ENCODE measurements around the gene CTBS.

CTBS gene

DNA sequence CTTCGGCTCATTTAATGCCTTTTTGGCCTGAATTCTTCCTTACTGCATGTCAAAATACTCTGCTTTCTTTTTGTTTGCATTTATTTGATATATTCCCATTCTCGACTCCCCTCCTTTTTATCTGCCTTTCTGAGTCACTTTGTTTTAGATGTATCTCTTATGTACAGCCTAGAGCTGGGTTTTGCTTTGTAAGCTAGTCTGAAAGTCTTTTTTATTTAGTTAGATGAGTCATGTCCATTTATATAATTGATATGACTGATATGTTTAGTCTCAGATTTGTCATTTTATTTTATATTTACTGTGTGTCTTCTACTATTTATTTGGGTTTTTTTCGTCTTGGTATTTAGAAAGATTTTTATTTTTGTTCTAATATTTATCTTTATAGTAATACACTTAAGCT, 34.3 kb downstream of the CTBS start:
- no peak overlapping the region for H3K4me3 ChIP-seq (ENCODE audit: low read depth, low read length)
- DNase-seq (ENCODE audit: low read depth) = no peak
- no peak for TF ChIP-seq MYC (IDR thresholded peaks at IDR 0.05; ENCODE audit: low read depth, low read length)
- TF ChIP-seq, protein P1, sequence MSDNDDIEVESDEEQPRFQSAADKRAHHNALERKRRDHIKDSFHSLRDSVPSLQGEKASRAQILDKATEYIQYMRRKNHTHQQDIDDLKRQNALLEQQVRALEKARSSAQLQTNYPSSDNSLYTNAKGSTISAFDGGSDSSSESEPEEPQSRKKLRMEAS (IDR thresholded peaks at IDR 0.05; ENCODE audit: low read depth, low read length) = no peak
- TF ChIP-seq, protein P2, sequence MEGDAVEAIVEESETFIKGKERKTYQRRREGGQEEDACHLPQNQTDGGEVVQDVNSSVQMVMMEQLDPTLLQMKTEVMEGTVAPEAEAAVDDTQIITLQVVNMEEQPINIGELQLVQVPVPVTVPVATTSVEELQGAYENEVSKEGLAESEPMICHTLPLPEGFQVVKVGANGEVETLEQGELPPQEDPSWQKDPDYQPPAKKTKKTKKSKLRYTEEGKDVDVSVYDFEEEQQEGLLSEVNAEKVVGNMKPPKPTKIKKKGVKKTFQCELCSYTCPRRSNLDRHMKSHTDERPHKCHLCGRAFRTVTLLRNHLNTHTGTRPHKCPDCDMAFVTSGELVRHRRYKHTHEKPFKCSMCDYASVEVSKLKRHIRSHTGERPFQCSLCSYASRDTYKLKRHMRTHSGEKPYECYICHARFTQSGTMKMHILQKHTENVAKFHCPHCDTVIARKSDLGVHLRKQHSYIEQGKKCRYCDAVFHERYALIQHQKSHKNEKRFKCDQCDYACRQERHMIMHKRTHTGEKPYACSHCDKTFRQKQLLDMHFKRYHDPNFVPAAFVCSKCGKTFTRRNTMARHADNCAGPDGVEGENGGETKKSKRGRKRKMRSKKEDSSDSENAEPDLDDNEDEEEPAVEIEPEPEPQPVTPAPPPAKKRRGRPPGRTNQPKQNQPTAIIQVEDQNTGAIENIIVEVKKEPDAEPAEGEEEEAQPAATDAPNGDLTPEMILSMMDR (IDR thresholded peaks at IDR 0.05; ENCODE audit: low read depth, low read length) = no peak
- TF ChIP-seq POLR2A (IDR thresholded peaks at IDR 0.05; ENCODE audit: extremely low read depth, insufficient read length) = no peak

DNA sequence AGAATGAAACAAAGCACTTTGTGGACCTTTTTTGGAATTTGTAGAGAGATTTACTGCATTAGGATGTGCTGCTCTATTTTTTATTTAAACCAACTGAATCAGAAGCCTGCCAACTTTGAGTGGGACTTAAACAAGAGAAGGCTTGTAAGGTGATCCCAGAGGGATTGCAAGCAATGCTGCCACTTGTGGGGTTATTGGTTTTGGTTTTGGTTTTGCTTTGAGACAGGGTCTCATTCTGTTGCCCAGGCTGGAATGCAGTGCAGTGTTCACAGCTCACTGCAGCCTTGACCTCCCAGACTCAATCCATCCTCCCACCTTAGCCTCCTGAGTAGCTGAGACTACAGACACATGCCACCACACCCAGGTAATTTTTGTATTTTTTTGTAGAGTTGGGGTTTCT, 35.6 kb downstream of the CTBS start:
- TF ChIP-seq POLR2A (IDR thresholded peaks at IDR 0.05; ENCODE audit: extremely low read depth, insufficient read length) (no peak), MYC (IDR thresholded peaks at IDR 0.05; ENCODE audit: low read depth, low read length) (no peak)
- TF ChIP-seq, protein P1 (IDR thresholded peaks at IDR 0.05; ENCODE audit: low read depth, low read length) = no peak
- TF ChIP-seq, protein P2 (IDR thresholded peaks at IDR 0.05; ENCODE audit: low read depth, low read length) = no peak
- no peak overlapping the region for H3K4me3 ChIP-seq (ENCODE audit: low read depth, low read length)
- no peak for DNase-seq (ENCODE audit: low read depth)

DNA sequence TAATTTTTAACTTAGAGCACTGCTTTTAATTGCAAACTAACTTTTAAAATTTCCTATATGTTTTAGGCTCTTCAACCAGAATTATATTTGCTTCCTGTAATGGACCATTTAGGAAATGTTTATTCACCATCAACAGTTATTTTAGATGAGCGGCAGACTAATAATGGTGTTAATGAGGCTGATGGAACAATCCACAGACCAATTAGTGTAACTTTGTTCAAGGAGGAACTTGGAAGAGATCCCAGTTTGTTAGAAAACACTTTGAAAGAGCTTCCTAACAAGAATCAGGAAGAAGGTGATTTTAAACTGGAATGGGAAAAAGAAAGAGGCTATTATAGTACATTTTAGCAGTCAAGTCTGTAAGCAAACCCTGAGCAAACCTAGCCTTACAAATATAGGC, 48.5 kb downstream of the CTBS start:
- TF ChIP-seq, protein P1 (IDR thresholded peaks at IDR 0.05; ENCODE audit: low read depth, low read length) = no peak
- no peak for TF ChIP-seq MYC (IDR thresholded peaks at IDR 0.05; ENCODE audit: low read depth, low read length)
- TF ChIP-seq POLR2A (IDR thresholded peaks at IDR 0.05; ENCODE audit: extremely low read depth, insufficient read length) = no peak
- TF ChIP-seq, protein P2 (IDR thresholded peaks at IDR 0.05; ENCODE audit: low read depth, low read length) = no peak
- no peak overlapping the region for H3K4me3 ChIP-seq (ENCODE audit: low read depth, low read length)
- no peak for DNase-seq (ENCODE audit: low read depth)

DNA sequence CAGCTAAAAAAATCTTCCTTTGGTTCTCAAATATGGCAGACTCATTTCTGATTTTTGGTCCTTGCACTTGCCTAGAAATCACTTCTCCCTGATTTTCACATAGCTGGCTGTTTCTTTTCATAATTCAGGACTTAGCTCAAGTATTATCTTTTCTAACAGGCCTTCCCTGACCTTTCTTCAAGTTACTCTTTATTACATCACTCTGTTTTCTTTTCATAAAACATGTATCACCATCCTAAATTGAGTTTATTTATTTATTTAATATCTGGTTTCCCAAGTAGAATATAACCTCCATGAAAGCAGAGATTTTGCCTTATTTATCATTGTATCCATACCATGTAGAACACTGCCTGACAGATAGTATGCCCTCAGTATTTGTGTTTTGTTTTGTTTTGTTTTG, 49.6 kb downstream of the CTBS start:
- DNase-seq (ENCODE audit: low read depth) = no peak
- H3K4me3 ChIP-seq (ENCODE audit: low read depth, low read length) = no peak overlapping the region
- TF ChIP-seq MYC (IDR thresholded peaks at IDR 0.05; ENCODE audit: low read depth, low read length) (no peak), POLR2A (IDR thresholded peaks at IDR 0.05; ENCODE audit: extremely low read depth, insufficient read length) (no peak)
- TF ChIP-seq, protein P1 (IDR thresholded peaks at IDR 0.05; ENCODE audit: low read depth, low read length) = no peak
- TF ChIP-seq, protein P2 (IDR thresholded peaks at IDR 0.05; ENCODE audit: low read depth, low read length) = no peak

DNA sequence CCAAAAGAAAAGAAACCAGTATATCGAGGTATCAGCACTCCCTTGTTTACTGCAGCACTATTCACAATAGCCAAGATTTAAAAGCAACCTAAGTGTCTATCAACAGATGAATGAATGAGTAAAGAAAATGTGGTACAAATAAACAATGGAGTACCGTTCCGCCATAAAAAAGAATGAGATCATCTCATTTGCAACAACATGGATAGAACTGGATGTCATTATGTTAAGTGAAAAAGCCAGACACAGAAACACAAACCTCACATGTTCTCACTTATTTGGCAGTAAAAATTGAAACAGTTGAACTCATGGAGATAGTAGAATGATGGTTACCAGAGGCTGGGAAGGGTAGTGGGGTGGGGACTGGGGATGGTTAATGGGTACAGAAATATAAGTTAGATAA, 63.6 kb downstream of the CTBS start:
- TF ChIP-seq, protein P2 (IDR thresholded peaks at IDR 0.05; ENCODE audit: low read depth, low read length) = no peak
- TF ChIP-seq, protein P1 (IDR thresholded peaks at IDR 0.05; ENCODE audit: low read depth, low read length) = no peak
- TF ChIP-seq MYC (IDR thresholded peaks at IDR 0.05; ENCODE audit: low read depth, low read length) (no peak), POLR2A (IDR thresholded peaks at IDR 0.05; ENCODE audit: extremely low read depth, insufficient read length) (no peak)
- H3K4me3 ChIP-seq (ENCODE audit: low read depth, low read length) = no peak overlapping the region

DNA sequence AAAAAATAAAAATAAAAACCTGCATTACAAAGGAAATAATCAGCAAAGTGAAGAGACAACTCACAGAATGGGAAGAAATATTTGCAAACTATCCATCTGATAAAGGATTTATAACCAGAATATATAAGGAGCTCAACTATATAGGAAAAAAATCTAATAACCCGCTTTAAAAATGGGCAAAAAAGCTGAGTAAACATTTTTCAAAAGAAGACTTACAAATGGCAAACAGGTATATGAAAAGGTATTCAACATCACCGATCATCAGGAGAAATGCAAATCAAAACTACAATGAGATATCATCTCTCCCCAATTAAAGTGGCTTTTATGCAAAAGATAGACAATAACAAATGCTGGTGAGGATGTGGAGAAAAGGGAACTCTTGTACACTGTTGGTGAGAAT, 64.1 kb downstream of the CTBS start:
- TF ChIP-seq MYC (IDR thresholded peaks at IDR 0.05; ENCODE audit: low read depth, low read length) (no peak), POLR2A (IDR thresholded peaks at IDR 0.05; ENCODE audit: extremely low read depth, insufficient read length) (no peak)
- TF ChIP-seq, protein P1 (IDR thresholded peaks at IDR 0.05; ENCODE audit: low read depth, low read length) = no peak
- TF ChIP-seq, protein P2 (IDR thresholded peaks at IDR 0.05; ENCODE audit: low read depth, low read length) = no peak
- DNase-seq (ENCODE audit: low read depth) = no peak
- no peak overlapping the region for H3K4me3 ChIP-seq (ENCODE audit: low read depth, low read length)

More for the DNA sequence above, 63.6 kb downstream of the CTBS start:
- DNase-seq (ENCODE audit: low read depth) = no peak

All from NB4 (cell line).